Lower lobe of right lung (tissue), 2 donors: ENCODE measurements around the gene MTCL1. TPM values are rescaled to one million over a fixed set of nuclear protein-coding genes. Genes with fewer than 3 reads are reported as not detected.

Experiments used
- ATAC-seq, 2 donors: fragments of 200-7000 bp; cut with Tn5 transposase; one replicate each; pipeline ENCODE4 v1.9.1; 2020 to 2022; ENCODE audit warnings: mild to moderate bottlenecking in 2 of 2, moderate library complexity in 2 of 2
- DNase-seq: peaks from one replicate; pipeline ENCODE4 v3.0.0-alpha.2; 2020
- H3K27ac ChIP-seq: fragments of 200-600 bp; one replicate; pipeline ENCODE4 v1.8.0; 2022
- H3K27me3 ChIP-seq: fragments of 200-600 bp; one replicate; pipeline ENCODE4 v1.8.0; 2022; ENCODE audit warnings: low read depth
- H3K36me3 ChIP-seq: fragments of 200-600 bp; one replicate; pipeline ENCODE4 v1.8.0; 2022; ENCODE audit warnings: mild to moderate bottlenecking
- H3K4me1 ChIP-seq: fragments of 200-600 bp; one replicate; pipeline ENCODE4 v1.8.0; 2022
- H3K4me3 ChIP-seq: fragments of 200-600 bp; one replicate; pipeline ENCODE4 v1.8.0; 2022; ENCODE audit warnings: mild to moderate bottlenecking
- H3K9me3 ChIP-seq: fragments of 200-600 bp; one replicate; pipeline ENCODE4 v1.8.0; 2022
- intact Hi-C: fragments of 100-400 bp; cut with DNase I; formaldehyde crosslinking; loops from one replicate; pipeline ENCODE4 v1.11.0; 2022
- total RNA-seq: library from RNA; stranded (reverse); fragmentation: NEBNext Ultra II Directional; extraction: Animal tissue kit (Norgen Biotek cat#: 25700); gene quantifications from one replicate; pipeline ENCODE4 v1.2.1, GENCODE V29; 2021
- TF ChIP-seq, protein P1 (sequence below): fragments of 200-600 bp; IDR thresholded peaks from one replicate; pipeline ENCODE4 v1.8.0; 2022; ENCODE audit warnings: antibody characterized with exemption, mild to moderate bottlenecking
- donor health status: DM: no; HTN: yes; CAD: no; lungs with severe emphysema.

The MTCL1 gene
- total RNA-seq, 1 donor from 2014 or later: 7.9 TPM

- TF ChIP-seq, protein P1, sequence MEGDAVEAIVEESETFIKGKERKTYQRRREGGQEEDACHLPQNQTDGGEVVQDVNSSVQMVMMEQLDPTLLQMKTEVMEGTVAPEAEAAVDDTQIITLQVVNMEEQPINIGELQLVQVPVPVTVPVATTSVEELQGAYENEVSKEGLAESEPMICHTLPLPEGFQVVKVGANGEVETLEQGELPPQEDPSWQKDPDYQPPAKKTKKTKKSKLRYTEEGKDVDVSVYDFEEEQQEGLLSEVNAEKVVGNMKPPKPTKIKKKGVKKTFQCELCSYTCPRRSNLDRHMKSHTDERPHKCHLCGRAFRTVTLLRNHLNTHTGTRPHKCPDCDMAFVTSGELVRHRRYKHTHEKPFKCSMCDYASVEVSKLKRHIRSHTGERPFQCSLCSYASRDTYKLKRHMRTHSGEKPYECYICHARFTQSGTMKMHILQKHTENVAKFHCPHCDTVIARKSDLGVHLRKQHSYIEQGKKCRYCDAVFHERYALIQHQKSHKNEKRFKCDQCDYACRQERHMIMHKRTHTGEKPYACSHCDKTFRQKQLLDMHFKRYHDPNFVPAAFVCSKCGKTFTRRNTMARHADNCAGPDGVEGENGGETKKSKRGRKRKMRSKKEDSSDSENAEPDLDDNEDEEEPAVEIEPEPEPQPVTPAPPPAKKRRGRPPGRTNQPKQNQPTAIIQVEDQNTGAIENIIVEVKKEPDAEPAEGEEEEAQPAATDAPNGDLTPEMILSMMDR: no peak
- Histone ChIP-seq H3K36me3 (no peaks in the 10 kb centered on the region), H3K27me3 (no peaks in the 10 kb centered on the region), H3K4me3 (no peak overlapping the region), H3K27ac (no peak overlapping the region), H3K4me1 (peaks cover 7% of the 10 kb centered on the region), H3K9me3 (no peaks in the 10 kb centered on the region)
- ATAC-seq (no peak), DNase-seq (no peak)
- intact Hi-C loops: no loop called here
These were observed 125.0 kb downstream of the MTCL1 start for GRCh38 chr18:8830067-8831060.

GRCh38 chr18:8831112-8831511, 125.8 kb downstream of the MTCL1 start:
- ATAC-seq: no peak
- TF ChIP-seq, protein P1: no peak

DNA sequence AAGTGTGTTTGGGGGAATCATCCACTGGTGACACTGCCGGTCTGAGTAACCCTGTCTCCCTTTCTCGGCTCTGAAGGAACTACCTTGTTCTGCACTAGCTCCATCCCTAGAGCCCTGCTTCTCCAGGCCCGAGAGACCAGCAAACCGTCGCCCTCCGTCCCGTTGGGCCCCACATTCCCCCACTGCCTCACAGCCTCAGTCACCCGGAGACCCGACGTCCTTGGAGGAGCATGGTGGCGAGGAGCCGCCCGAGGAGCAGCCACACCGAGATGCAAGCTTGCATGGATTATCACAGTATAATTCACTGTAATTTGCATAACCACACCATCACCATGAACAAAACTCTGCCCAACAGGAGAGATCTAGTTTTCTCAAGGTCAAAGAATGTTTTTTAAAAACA, 126.2 kb downstream of the MTCL1 start:
- Histone ChIP-seq H3K9me3 (no peaks in the 10 kb centered on the region), H3K27ac (no peak overlapping the region), H3K27me3 (no peaks in the 10 kb centered on the region), H3K36me3 (no peaks in the 10 kb centered on the region), H3K4me3 (no peak overlapping the region), H3K4me1 (peaks cover 7% of the 10 kb centered on the region)
- TF ChIP-seq, protein P1: no peak
- intact Hi-C loops: no loop called here
- no peak for DNase-seq
- ATAC-seq: no peak

More at GRCh38 chr18:8831112-8831511, 125.8 kb downstream of the MTCL1 start:
- Histone ChIP-seq H3K36me3 (no peaks in the 10 kb centered on the region), H3K4me1 (peaks cover 7% of the 10 kb centered on the region), H3K9me3 (no peaks in the 10 kb centered on the region), H3K27ac (no peak overlapping the region), H3K27me3 (no peaks in the 10 kb centered on the region), H3K4me3 (no peak overlapping the region)
- intact Hi-C loops: no loop called here
- no peak for DNase-seq

DNA sequence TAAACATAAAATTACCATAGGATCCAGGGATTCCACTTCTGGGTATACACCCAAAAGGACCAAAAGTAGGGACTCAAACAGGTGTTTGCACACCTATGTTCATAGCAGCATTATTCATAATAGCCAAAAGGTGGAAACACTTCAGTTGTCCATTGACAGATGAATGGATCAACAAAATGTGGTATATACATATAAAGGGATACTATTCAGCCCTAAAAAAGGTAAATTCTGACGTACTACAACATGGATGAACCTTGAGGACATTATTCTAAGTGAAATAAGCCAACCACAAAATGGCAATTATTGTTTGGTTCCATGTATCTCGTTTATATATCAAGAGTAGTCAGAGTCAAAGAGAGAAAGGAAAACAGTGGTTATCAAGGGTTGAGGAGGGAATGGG, 128.1 kb downstream of the MTCL1 start:
- DNase-seq (no peak), ATAC-seq (no peak)
- intact Hi-C loops: no loop called here
- TF ChIP-seq, protein P1: no peak
- Histone ChIP-seq H3K4me3 (no peak overlapping the region), H3K27me3 (no peaks in the 10 kb centered on the region), H3K4me1 (peaks cover 7% of the 10 kb centered on the region), H3K9me3 (no peaks in the 10 kb centered on the region), H3K36me3 (no peaks in the 10 kb centered on the region), H3K27ac (no peak overlapping the region)

- Histone ChIP-seq H3K27me3 (no peaks in the 10 kb centered on the region), H3K36me3 (no peaks in the 10 kb centered on the region), H3K4me3 (no peak overlapping the region), H3K4me1 (peaks cover 7% of the 10 kb centered on the region), H3K27ac (no peak overlapping the region), H3K9me3 (no peaks in the 10 kb centered on the region)
- DNase-seq: no peak
- TF ChIP-seq, protein P1: no peak
- no peak for ATAC-seq
- intact Hi-C loops: no loop called here
These were observed 129.5 kb downstream of the MTCL1 start for GRCh38 chr18:8834881-8835280.
